ENCODE measurements around the gene RHOC.

- TF ChIP-seq POLR2A (IDR thresholded peaks at IDR 0.05): no peak
- no peak for TF ChIP-seq CTCF (IDR thresholded peaks at IDR 0.05)
Measured at GRCh38 chr1:112688781-112689193, 18.1 kb downstream of the RHOC start.

All from prostate gland (tissue), 2 donors.